Sigmoid colon (tissue), 3 donors: ENCODE data around the gene KCNIP3.

Experiments used
- POLR2A ChIP-seq, 2 donors: fragments of 450-650 bp; IDR thresholded peaks; one replicate each; pipeline ENCODE4 v1.6.1; 2016; ENCODE audit warnings: antibody characterized with exemption in 2 of 2, mild to moderate bottlenecking in 2 of 2, moderate library complexity in 2 of 2
- TF ChIP-seq, protein P1 (sequence below), 4 experiments: fragments of 450-650 bp in 3 of 4; fragments of 200-600 bp in 1 of 4; IDR thresholded peaks; one replicate each; pipeline ENCODE4 v1.5.1; 2016 to 2019; ENCODE audit warnings: antibody characterized with exemption in 4 of 4, mild to moderate bottlenecking in 3 of 4, moderate library complexity in 2 of 4

GRCh38 chr2:95312543-95313201 lies 15.5 kb downstream of the KCNIP3 start:
- TF ChIP-seq, protein P1, sequence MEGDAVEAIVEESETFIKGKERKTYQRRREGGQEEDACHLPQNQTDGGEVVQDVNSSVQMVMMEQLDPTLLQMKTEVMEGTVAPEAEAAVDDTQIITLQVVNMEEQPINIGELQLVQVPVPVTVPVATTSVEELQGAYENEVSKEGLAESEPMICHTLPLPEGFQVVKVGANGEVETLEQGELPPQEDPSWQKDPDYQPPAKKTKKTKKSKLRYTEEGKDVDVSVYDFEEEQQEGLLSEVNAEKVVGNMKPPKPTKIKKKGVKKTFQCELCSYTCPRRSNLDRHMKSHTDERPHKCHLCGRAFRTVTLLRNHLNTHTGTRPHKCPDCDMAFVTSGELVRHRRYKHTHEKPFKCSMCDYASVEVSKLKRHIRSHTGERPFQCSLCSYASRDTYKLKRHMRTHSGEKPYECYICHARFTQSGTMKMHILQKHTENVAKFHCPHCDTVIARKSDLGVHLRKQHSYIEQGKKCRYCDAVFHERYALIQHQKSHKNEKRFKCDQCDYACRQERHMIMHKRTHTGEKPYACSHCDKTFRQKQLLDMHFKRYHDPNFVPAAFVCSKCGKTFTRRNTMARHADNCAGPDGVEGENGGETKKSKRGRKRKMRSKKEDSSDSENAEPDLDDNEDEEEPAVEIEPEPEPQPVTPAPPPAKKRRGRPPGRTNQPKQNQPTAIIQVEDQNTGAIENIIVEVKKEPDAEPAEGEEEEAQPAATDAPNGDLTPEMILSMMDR (IDR thresholded peaks at IDR 0.05) = no peak
- TF ChIP-seq POLR2A (IDR thresholded peaks at IDR 0.05) = no peak
